Activated naive CD4-positive, alpha-beta T cell treated with anti-CD3 and anti-CD28 coated beads, Interleukin-2, amount 10 ng/mL, durations not matched to agents 5 hours and 36 hours (primary cell): ENCODE results near the gene BPIFB4. TPM values are rescaled to one million over a fixed set of nuclear protein-coding genes. Genes with fewer than 3 reads are reported as not detected.

Experiments used
- total RNA-seq, 2 experiments: library from RNA; stranded (reverse); gene quantifications; one replicate each; pipeline ENCODE4 v1.2.3, GENCODE V29; 2021

BPIFB4 gene
- not detected for total RNA-seq

GRCh38 chr20:33079259-33079658 is at the start of gene BPIFB4:
Gene BPIFB4 (plus strand): TSS chr20:33079643. CDS start chr20:33081527, 1,884 bp downstream.

GRCh38 chr20:33031531-33031930 is 47.9 kb upstream of the BPIFB4 start, which contains the start of gene BPIFB6:
Gene BPIFB6 (plus strand): TSS chr20:33031648. CDS start chr20:33031648, 0 bp downstream.

GRCh38 chr20:33053291-33054106 is 25.9 kb upstream of the BPIFB4 start, which contains the start of gene BPIFB3:
Gene BPIFB3 (plus strand): TSS chr20:33053903. CDS start chr20:33055436, 1,533 bp downstream.

Other genes with a start within 250 kb of the BPIFB4 start
- under 1 TPM; 0.18 to 0.39 TPM for gene EFCAB8, start 220.7 kb upstream of the BPIFB4 start, total RNA-seq
- not detected for gene SUN5, start 75.2 kb upstream of the BPIFB4 start, total RNA-seq
- gene BPIFB2, start 71.9 kb upstream of the BPIFB4 start, total RNA-seq, result not detected
- not detected for gene BPIFB6, start 48.0 kb upstream of the BPIFB4 start, total RNA-seq
- not detected for gene BPIFB3, start 25.7 kb upstream of the BPIFB4 start, total RNA-seq
- not detected for gene BPIFA2, start 88.5 kb downstream of the BPIFB4 start, total RNA-seq
- not detected for gene BPIFA3, start 137.7 kb downstream of the BPIFB4 start, total RNA-seq
- gene BPIFA1, start 156.4 kb downstream of the BPIFB4 start, total RNA-seq, result not detected
- not detected for gene BPIFB1, start 203.6 kb downstream of the BPIFB4 start, total RNA-seq